HCT116 (cell line): Measurements from ENCODE around the gene ARMC6. TPM values are rescaled to one million over a fixed set of nuclear protein-coding genes. Genes with fewer than 3 reads are reported as not detected.

Experiments used
- ATAC-seq: fragments of 200-7000 bp; cut with Tn5 transposase; 2 replicates; pipeline ENCODE4 v1.9.1; 2020; ENCODE audit warnings: mild to moderate bottlenecking, moderate library complexity
- BruUV-seq: library from RNA; stranded (reverse); fragments of 400-500 nt; replicated peaks from 2 replicates; lab custom pipeline; 2021; lab: Mats Ljungman, UMichigan
- CTCF ChIA-PET: fragments of 300-600 bp; sonication (Branson Sonifier 250); formaldehyde crosslinking; loops from one replicate; lab custom pipeline; 2021; ENCODE audit warnings: antibody characterized with exemption; lab: Charles Lee
- POLR2A ChIA-PET: fragments of 300-600, 350-600 bp; sonication (Branson Sonifier 250); formaldehyde crosslinking; loops from one replicate; lab custom pipeline; 2021; ENCODE audit warnings: antibody characterized with exemption; lab: Charles Lee
- RAD21 ChIA-PET, 2 experiments: fragments of 300-600 bp; sonication (Branson Sonifier 250); formaldehyde crosslinking; loops; one replicate each; lab custom pipeline; 2023; ENCODE audit warnings: low total read pairs in 2 of 2; ENCODE audit not compliant: uncharacterized antibody in 2 of 2, unreplicated experiment in 2 of 2, low non-redundant PET in 1 of 2; lab: Charles Lee
- DNase-seq: peaks from one replicate; pipeline ENCODE4 v3.0.0-alpha.2; 2010; ENCODE audit warnings: low read depth, low spot score
- H2AFZ ChIP-seq: fragments of 200-600 bp; shearing (Covaris generic), sonication (generic); 2 replicates; pipeline ENCODE4 v1.6.1; 2017; ENCODE audit warnings: low read depth, mixed run types, mixed read lengths, antibody characterized with exemption, low read length; ENCODE audit not compliant: poor library complexity, severe bottlenecking
- H3K27ac ChIP-seq: 2 replicates; pipeline ENCODE4 v1.5.1; 2012; ENCODE audit warnings: low read depth, low read length
- H3K27me3 ChIP-seq: fragments of 200-600 bp; sonication (generic); 2 replicates; pipeline ENCODE4 v1.6.1; 2016; ENCODE audit warnings: mixed run types, low read length, mixed read lengths; ENCODE audit not compliant: insufficient read depth
- H3K36me3 ChIP-seq, 2 experiments: fragments of 200-500 bp in 1 of 2; fragments of 200-600 bp in 1 of 2; sonication (Bioruptor generic) in 1 of 2; sonication (generic) in 1 of 2; 2 replicates each; pipeline versions ENCODE4 v1.5.1 to v1.6.1; 2014 to 2016; ENCODE audit warnings: low read length in 2 of 2, inconsistent platforms in 1 of 2, mixed read lengths in 1 of 2, mixed run types in 1 of 2; ENCODE audit not compliant: insufficient read depth in 2 of 2, control insufficient read depth in 1 of 2
- H3K4me1 ChIP-seq, 2 experiments: fragments of 200-600 bp in 1 of 2; sonication (generic) in 1 of 2; 2 replicates each; pipeline versions ENCODE4 v1.5.1 to v1.6.1; 2012 to 2017; ENCODE audit warnings: low read length in 2 of 2, inconsistent platforms in 1 of 2, mild to moderate bottlenecking in 1 of 2, mixed read lengths in 1 of 2, mixed run types in 1 of 2, moderate library complexity in 1 of 2; ENCODE audit not compliant: insufficient read depth in 2 of 2, control insufficient read depth in 1 of 2
- H3K4me2 ChIP-seq: fragments of 200-600 bp; sonication (generic); 2 replicates; pipeline ENCODE4 v1.6.1; 2017; ENCODE audit warnings: mixed run types, low read length, mixed read lengths
- H3K4me3 ChIP-seq, 2 experiments: fragments of 200-600 bp in 1 of 2; sonication (generic) in 1 of 2; replicated peaks in 1 of 2; 2 replicates each; pipeline ENCODE4 v1.5.1; 2011 to 2016; ENCODE audit warnings: low read length in 2 of 2, control low read depth in 1 of 2, low read depth in 1 of 2, mild to moderate bottlenecking in 1 of 2, mixed read lengths in 1 of 2, mixed run types in 1 of 2
- H3K79me2 ChIP-seq: fragments of 200-600 bp; sonication (generic); 2 replicates; pipeline ENCODE4 v1.6.1; 2017; ENCODE audit warnings: mild to moderate bottlenecking, mixed run types, low read length, moderate library complexity, mixed read lengths; ENCODE audit not compliant: insufficient read depth
- H3K9ac ChIP-seq: fragments of 200-600 bp; sonication (generic); 2 replicates; pipeline ENCODE4 v1.6.1; 2016; ENCODE audit warnings: low read length, mixed read lengths
- H3K9me2 ChIP-seq: fragments of 200-600 bp; sonication (generic), shearing (Covaris generic); 2 replicates; pipeline ENCODE4 v1.6.1; 2017; ENCODE audit warnings: mixed run types, mild to moderate bottlenecking, moderate library complexity; ENCODE audit not compliant: insufficient read depth
- H3K9me3 ChIP-seq, 2 experiments: fragments of 200-500 bp in 1 of 2; fragments of 200-600 bp in 1 of 2; sonication (Bioruptor generic) in 1 of 2; sonication (generic) in 1 of 2; 2 replicates each; pipeline ENCODE4 v1.6.1; 2014 to 2017; ENCODE audit warnings: low read length in 2 of 2, mixed read lengths in 2 of 2, inconsistent platforms in 1 of 2, low read depth in 1 of 2, mild to moderate bottlenecking in 1 of 2, mixed run types in 1 of 2, moderate library complexity in 1 of 2; ENCODE audit not compliant: control insufficient read depth in 1 of 2, insufficient read depth in 1 of 2
- H4K20me1 ChIP-seq: fragments of 200-600 bp; sonication (generic), shearing (Covaris generic); 2 replicates; pipeline ENCODE4 v1.6.1; 2017; ENCODE audit warnings: mixed run types, mild to moderate bottlenecking, moderate library complexity; ENCODE audit not compliant: insufficient read depth
- CBX3 ChIP-seq: IDR thresholded peaks from 2 replicates; pipeline ENCODE4 v1.6.1; 2012; ENCODE audit warnings: low read depth
- CEBPB ChIP-seq: IDR thresholded peaks from 2 replicates; pipeline ENCODE4 v1.6.1; 2012; ENCODE audit warnings: low read depth
- EZH2 ChIP-seq: fragments of 200-600 bp; sonication (generic); IDR thresholded peaks from 2 replicates; pipeline ENCODE4 v1.6.1; 2017; ENCODE audit warnings: antibody characterized with exemption, mixed run types
- EZH2phosphoT487 ChIP-seq: fragments of 200-600 bp; IDR thresholded peaks from 2 replicates; pipeline ENCODE4 v1.6.1; 2018; ENCODE audit warnings: antibody characterized with exemption, borderline replicate concordance
- FOSL1 ChIP-seq: IDR thresholded peaks from 2 replicates; pipeline ENCODE4 v1.6.1; 2012; ENCODE audit warnings: low read depth
- JUND ChIP-seq: IDR thresholded peaks from 2 replicates; pipeline ENCODE4 v1.6.1; 2012
- POLR2A ChIP-seq: IDR thresholded peaks from 2 replicates; pipeline ENCODE4 v1.7.0; 2011; ENCODE audit warnings: borderline replicate concordance; ENCODE audit not compliant: insufficient read depth, insufficient read length; ENCODE audit errors: extremely low read depth
- POLR2AphosphoS5 ChIP-seq: IDR thresholded peaks from 2 replicates; pipeline ENCODE4 v1.6.1; 2011; ENCODE audit warnings: mild to moderate bottlenecking, low read depth, low read length, moderate library complexity
- SRF ChIP-seq: IDR thresholded peaks from 2 replicates; pipeline ENCODE4 v1.6.1; 2012; ENCODE audit warnings: low read depth
- TCF7L2 ChIP-seq: IDR thresholded peaks from 2 replicates; pipeline ENCODE4 v1.7.0; 2011; ENCODE audit warnings: borderline replicate concordance, inconsistent platforms; ENCODE audit not compliant: insufficient read depth, insufficient read length; ENCODE audit errors: extremely low read depth
- YY1 ChIP-seq: IDR thresholded peaks from 2 replicates; pipeline ENCODE4 v1.6.1; 2011; ENCODE audit warnings: low read length, low read depth, moderate library complexity, mild to moderate bottlenecking; ENCODE audit not compliant: insufficient replicate concordance; ENCODE audit errors: extremely low read depth
- ZFX ChIP-seq: fragments of 450-650 bp; IDR thresholded peaks from 2 replicates; pipeline ENCODE4 v1.6.1; 2017
- ZNF274 ChIP-seq: fragments of 200-500 bp; sonication (Bioruptor generic); IDR thresholded peaks from 2 replicates; pipeline ENCODE4 v1.6.1; 2014; ENCODE audit warnings: mild to moderate bottlenecking, low read depth, low read length, inconsistent platforms
- intact Hi-C: fragments of 100-400 bp; cut with micrococcal nuclease; formaldehyde crosslinking; loops from 2 replicates; pipeline ENCODE4 v1.10.0; 2022
- total RNA-seq: library from RNA; stranded (reverse); gene quantifications from one replicate; pipeline ENCODE4 v1.2.1, GENCODE V29; 2021; ENCODE audit not compliant: unreplicated experiment
- TF ChIP-seq, protein P1 (sequence below): IDR thresholded peaks from 2 replicates; pipeline ENCODE4 v1.6.1; 2012
- TF ChIP-seq, protein P2 (sequence below): IDR thresholded peaks from 2 replicates; pipeline ENCODE4 v1.6.1; 2012
- TF ChIP-seq, protein P3 (sequence below): IDR thresholded peaks from 2 replicates; pipeline ENCODE4 v1.6.1; 2012; ENCODE audit warnings: low read depth
- TF ChIP-seq, protein P4 (sequence below): IDR thresholded peaks from 2 replicates; pipeline ENCODE4 v1.6.1; 2011; ENCODE audit warnings: mild to moderate bottlenecking, low read length, moderate library complexity; ENCODE audit not compliant: insufficient replicate concordance; ENCODE audit errors: extremely low read depth

Gene ARMC6
- total RNA-seq, 1 experiment from 2014 or later = 34.7 TPM

DNA sequence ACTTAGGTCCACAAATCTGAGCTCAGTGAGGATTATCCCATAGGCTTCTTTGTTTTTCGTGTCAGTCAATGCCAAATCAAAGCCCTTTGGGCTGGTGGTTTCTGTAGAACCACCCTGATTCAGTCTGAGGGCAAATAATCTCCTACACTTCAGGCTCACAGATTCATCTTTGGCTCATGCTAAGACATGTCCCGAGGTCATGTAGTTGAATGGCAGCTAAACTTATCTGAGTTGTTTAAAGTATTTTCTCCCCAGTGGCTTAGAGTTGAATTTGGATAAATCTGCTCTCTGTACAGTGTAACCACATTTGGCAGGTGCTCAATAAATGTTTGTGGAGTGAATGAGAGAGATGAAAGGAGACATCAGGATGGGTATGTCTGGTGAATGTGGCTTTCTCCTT is 17.3 kb downstream of the ARMC6 start:
- no peak for DNase-seq
- ChIA-PET RAD21 (no interaction called here), POLR2A (no interaction called here), CTCF (interaction anchor here (1.3 kb wide), 1 partner anchor 12 kb away, joined by 3 read pairs; no protein-coding TSS in a partner anchor)
- Histone ChIP-seq H3K27ac (no peak overlapping the region), H3K4me1 (no peaks in the 10 kb centered on the region), H3K9me2 (no peaks in the 10 kb centered on the region), H3K4me3 (no peak overlapping the region), H3K4me2 (no peak overlapping the region), H3K27me3 (no peaks in the 10 kb centered on the region), H4K20me1 (no peaks in the 10 kb centered on the region), H3K9me3 (no peaks in the 10 kb centered on the region), H3K36me3 (peaks cover 11 to 38% of the 10 kb centered on the region in 2 experiments; a peak in 3 of 4 replicates), H3K79me2 (no peaks in the 10 kb centered on the region)
- BruUV-seq = no TSS peak
- no peak for ATAC-seq
- no peak for TF ChIP-seq CBX3
- TF ChIP-seq CEBPB = no peak
- TF ChIP-seq FOSL1 = no peak
- TF ChIP-seq, protein P1, sequence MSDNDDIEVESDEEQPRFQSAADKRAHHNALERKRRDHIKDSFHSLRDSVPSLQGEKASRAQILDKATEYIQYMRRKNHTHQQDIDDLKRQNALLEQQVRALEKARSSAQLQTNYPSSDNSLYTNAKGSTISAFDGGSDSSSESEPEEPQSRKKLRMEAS = no peak
- TF ChIP-seq SRF = no peak
- TF ChIP-seq, protein P2, sequence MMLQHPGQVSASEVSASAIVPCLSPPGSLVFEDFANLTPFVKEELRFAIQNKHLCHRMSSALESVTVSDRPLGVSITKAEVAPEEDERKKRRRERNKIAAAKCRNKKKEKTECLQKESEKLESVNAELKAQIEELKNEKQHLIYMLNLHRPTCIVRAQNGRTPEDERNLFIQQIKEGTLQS = no peak
- TF ChIP-seq JUND = no peak
- no peak for TF ChIP-seq ZNF274
- no peak for TF ChIP-seq EZH2
- TF ChIP-seq, protein P3, sequence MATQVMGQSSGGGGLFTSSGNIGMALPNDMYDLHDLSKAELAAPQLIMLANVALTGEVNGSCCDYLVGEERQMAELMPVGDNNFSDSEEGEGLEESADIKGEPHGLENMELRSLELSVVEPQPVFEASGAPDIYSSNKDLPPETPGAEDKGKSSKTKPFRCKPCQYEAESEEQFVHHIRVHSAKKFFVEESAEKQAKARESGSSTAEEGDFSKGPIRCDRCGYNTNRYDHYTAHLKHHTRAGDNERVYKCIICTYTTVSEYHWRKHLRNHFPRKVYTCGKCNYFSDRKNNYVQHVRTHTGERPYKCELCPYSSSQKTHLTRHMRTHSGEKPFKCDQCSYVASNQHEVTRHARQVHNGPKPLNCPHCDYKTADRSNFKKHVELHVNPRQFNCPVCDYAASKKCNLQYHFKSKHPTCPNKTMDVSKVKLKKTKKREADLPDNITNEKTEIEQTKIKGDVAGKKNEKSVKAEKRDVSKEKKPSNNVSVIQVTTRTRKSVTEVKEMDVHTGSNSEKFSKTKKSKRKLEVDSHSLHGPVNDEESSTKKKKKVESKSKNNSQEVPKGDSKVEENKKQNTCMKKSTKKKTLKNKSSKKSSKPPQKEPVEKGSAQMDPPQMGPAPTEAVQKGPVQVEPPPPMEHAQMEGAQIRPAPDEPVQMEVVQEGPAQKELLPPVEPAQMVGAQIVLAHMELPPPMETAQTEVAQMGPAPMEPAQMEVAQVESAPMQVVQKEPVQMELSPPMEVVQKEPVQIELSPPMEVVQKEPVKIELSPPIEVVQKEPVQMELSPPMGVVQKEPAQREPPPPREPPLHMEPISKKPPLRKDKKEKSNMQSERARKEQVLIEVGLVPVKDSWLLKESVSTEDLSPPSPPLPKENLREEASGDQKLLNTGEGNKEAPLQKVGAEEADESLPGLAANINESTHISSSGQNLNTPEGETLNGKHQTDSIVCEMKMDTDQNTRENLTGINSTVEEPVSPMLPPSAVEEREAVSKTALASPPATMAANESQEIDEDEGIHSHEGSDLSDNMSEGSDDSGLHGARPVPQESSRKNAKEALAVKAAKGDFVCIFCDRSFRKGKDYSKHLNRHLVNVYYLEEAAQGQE = no peak
- TF ChIP-seq POLR2AphosphoS5 = no peak
- TF ChIP-seq EZH2phosphoT487 = no peak
- no peak for TF ChIP-seq ZFX
- TF ChIP-seq POLR2A = no peak
- TF ChIP-seq YY1 = no peak
- TF ChIP-seq, protein P4, sequence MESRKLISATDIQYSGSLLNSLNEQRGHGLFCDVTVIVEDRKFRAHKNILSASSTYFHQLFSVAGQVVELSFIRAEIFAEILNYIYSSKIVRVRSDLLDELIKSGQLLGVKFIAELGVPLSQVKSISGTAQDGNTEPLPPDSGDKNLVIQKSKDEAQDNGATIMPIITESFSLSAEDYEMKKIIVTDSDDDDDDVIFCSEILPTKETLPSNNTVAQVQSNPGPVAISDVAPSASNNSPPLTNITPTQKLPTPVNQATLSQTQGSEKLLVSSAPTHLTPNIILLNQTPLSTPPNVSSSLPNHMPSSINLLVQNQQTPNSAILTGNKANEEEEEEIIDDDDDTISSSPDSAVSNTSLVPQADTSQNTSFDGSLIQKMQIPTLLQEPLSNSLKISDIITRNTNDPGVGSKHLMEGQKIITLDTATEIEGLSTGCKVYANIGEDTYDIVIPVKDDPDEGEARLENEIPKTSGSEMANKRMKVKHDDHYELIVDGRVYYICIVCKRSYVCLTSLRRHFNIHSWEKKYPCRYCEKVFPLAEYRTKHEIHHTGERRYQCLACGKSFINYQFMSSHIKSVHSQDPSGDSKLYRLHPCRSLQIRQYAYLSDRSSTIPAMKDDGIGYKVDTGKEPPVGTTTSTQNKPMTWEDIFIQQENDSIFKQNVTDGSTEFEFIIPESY = no peak
- no peak for TF ChIP-seq TCF7L2
- TF ChIP-seq, all 23 proteins: peak for 0
- Histone ChIP-seq H2AFZ (no peak overlapping the region), H3K9ac (no peak overlapping the region)
- intact Hi-C loops = no loop called here
